Peyer's patch (tissue), 4 donors: ENCODE measurements around the gene NLGN1.

Experiments used
- POLR2A ChIP-seq, 2 donors: fragments of 450-650 bp; IDR thresholded peaks; one replicate each; pipeline ENCODE4 v1.5.1; 2017; ENCODE audit warnings: antibody characterized with exemption in 2 of 2, mild to moderate bottlenecking in 2 of 2, moderate library complexity in 2 of 2
- TF ChIP-seq, protein P1 (sequence below), 6 experiments: fragments of 450-650 bp in 4 of 6; fragments of 200-600 bp in 2 of 6; sonication (generic) in 1 of 6; IDR thresholded peaks; one replicate each; pipeline ENCODE4 v1.5.1; 2017 to 2019; ENCODE audit warnings: antibody characterized with exemption in 6 of 6, mild to moderate bottlenecking in 3 of 6, moderate library complexity in 1 of 6

DNA sequence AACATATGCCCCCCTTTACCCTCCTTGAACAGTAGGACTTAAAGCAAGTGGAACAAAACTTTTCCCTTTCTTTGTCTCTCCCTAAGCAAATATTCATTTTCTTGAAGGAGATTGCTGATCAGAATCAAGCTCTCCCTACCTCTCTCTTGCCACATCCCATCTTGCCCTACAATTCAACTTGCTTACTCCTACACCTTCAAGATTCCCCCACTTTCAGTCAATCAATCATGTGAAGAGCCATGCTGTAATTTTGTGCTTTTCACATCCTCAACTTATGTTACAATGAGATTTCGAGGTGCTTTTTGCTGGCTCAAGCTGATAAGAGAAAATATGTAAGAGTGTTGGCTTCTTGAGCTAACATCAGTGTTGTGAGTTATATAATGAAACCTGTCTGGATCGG lies 662.9 kb downstream of the NLGN1 start:
- no peak for TF ChIP-seq POLR2A (IDR thresholded peaks at IDR 0.05)
- TF ChIP-seq, protein P1, sequence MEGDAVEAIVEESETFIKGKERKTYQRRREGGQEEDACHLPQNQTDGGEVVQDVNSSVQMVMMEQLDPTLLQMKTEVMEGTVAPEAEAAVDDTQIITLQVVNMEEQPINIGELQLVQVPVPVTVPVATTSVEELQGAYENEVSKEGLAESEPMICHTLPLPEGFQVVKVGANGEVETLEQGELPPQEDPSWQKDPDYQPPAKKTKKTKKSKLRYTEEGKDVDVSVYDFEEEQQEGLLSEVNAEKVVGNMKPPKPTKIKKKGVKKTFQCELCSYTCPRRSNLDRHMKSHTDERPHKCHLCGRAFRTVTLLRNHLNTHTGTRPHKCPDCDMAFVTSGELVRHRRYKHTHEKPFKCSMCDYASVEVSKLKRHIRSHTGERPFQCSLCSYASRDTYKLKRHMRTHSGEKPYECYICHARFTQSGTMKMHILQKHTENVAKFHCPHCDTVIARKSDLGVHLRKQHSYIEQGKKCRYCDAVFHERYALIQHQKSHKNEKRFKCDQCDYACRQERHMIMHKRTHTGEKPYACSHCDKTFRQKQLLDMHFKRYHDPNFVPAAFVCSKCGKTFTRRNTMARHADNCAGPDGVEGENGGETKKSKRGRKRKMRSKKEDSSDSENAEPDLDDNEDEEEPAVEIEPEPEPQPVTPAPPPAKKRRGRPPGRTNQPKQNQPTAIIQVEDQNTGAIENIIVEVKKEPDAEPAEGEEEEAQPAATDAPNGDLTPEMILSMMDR (IDR thresholded peaks at IDR 0.05), result no peak
